Epithelial cell of esophagus (primary cell): Measurements from ENCODE around the gene CERS5.

Experiments
- DNase-seq: peaks from one replicate; pipeline ENCODE4 v3.0.0; 2010; ENCODE audit warnings: low read depth
- H3K4me3 ChIP-seq: 2 replicates; pipeline ENCODE4 v1.5.1; 2011; ENCODE audit warnings: mild to moderate bottlenecking, low read length, control low read depth
- CTCF ChIP-seq: IDR thresholded peaks from 2 replicates; pipeline ENCODE4 v1.5.1; 2011; ENCODE audit warnings: low read depth, mild to moderate bottlenecking, low read length, control low read depth, inconsistent platforms; ENCODE audit not compliant: insufficient read depth; ENCODE audit errors: missing control alignments

CERS5 gene

GRCh38 chr12:50142993-50143392 is 24.2 kb downstream of the CERS5 start:
- no peak for DNase-seq
- H3K4me3 ChIP-seq = no peak overlapping the region
- TF ChIP-seq CTCF = no peak

GRCh38 chr12:50132505-50133135 is 34.5 kb downstream of the CERS5 start:
- no peak overlapping the region for H3K4me3 ChIP-seq
- DNase-seq = peak; percentile 65
- peak; percentile 61 for TF ChIP-seq CTCF

- no peak for TF ChIP-seq CTCF
- no peak overlapping the region for H3K4me3 ChIP-seq
- no peak for DNase-seq
Measured at GRCh38 chr12:50129290-50129689, 37.9 kb downstream of the CERS5 start.

- TF ChIP-seq CTCF = no peak
- DNase-seq = peak; percentile 54
- no peak overlapping the region for H3K4me3 ChIP-seq
Measured at GRCh38 chr12:50127546-50127945, 39.6 kb downstream of the CERS5 start.

- H3K4me3 ChIP-seq = no peak overlapping the region
- no peak for TF ChIP-seq CTCF
- no peak for DNase-seq
Measured at GRCh38 chr12:50123203-50123602, 44.0 kb downstream of the CERS5 start.

GRCh38 chr12:50121641-50122040 is 45.5 kb downstream of the CERS5 start:
- TF ChIP-seq CTCF = no peak
- no peak for DNase-seq
- no peak overlapping the region for H3K4me3 ChIP-seq

GRCh38 chr12:50120953-50121352 is 46.2 kb downstream of the CERS5 start:
- no peak overlapping the region for H3K4me3 ChIP-seq
- TF ChIP-seq CTCF = no peak
- no peak for DNase-seq
